Osteocyte (in vitro differentiated cells): ENCODE data around the gene B3GALT5. TPM values are rescaled to one million over a fixed set of nuclear protein-coding genes. Genes with fewer than 3 reads are reported as not detected.

Source experiments
- DNase-seq: peaks from one replicate; pipeline ENCODE4 v3.0.0; 2021; ENCODE audit warnings: mixed read lengths; ENCODE audit not compliant: unreplicated experiment; ENCODE audit errors: extremely low spot score
- H3K27ac Mint-ChIP-seq: one replicate; pipeline ENCODE4 v1.8.0; 2021; ENCODE audit warnings: mild to moderate bottlenecking, mixed read lengths; ENCODE audit not compliant: unreplicated experiment
- H3K27me3 Mint-ChIP-seq: one replicate; pipeline ENCODE4 v1.8.0; 2021; ENCODE audit warnings: mixed read lengths; ENCODE audit not compliant: unreplicated experiment
- H3K36me3 Mint-ChIP-seq: one replicate; pipeline ENCODE4 v1.8.0; 2021; ENCODE audit warnings: mixed read lengths; ENCODE audit not compliant: unreplicated experiment
- H3K4me1 Mint-ChIP-seq: one replicate; pipeline ENCODE4 v1.8.0; 2021; ENCODE audit warnings: mixed read lengths; ENCODE audit not compliant: unreplicated experiment
- H3K4me3 Mint-ChIP-seq: one replicate; pipeline ENCODE4 v1.8.0; 2021; ENCODE audit warnings: mild to moderate bottlenecking, moderate library complexity, mixed read lengths; ENCODE audit not compliant: unreplicated experiment
- H3K9me3 Mint-ChIP-seq: one replicate; pipeline ENCODE4 v1.8.0; 2021; ENCODE audit warnings: mixed read lengths; ENCODE audit not compliant: unreplicated experiment
- CTCF ChIP-seq: fragments of 200-600 bp; sonication (generic); IDR thresholded peaks from 2 replicates; pipeline ENCODE4 v1.5.0; 2021; ENCODE audit warnings: antibody characterized with exemption, mild to moderate bottlenecking, moderate library complexity
- total RNA-seq: library from RNA; stranded (reverse); gene quantifications from 2 replicates; pipeline ENCODE4 v1.2.1, GENCODE V29; 2021

The B3GALT5 gene
- total RNA-seq, 1 donor from 2014 or later = not detected

GRCh38 chr21:39707316-39707715 is 94.6 kb downstream of the B3GALT5 start:
- no peak overlapping the region for H3K4me3 Mint-ChIP-seq
- no peak for TF ChIP-seq CTCF
- no peaks in the 10 kb centered on the region for H3K36me3 Mint-ChIP-seq
- peaks cover 6% of the 10 kb centered on the region for H3K27me3 Mint-ChIP-seq
- no peak overlapping the region for H3K27ac Mint-ChIP-seq
- DNase-seq = no peak
- H3K9me3 Mint-ChIP-seq = no peaks in the 10 kb centered on the region
- H3K4me1 Mint-ChIP-seq = no peaks in the 10 kb centered on the region

GRCh38 chr21:39710866-39711265 is 98.1 kb downstream of the B3GALT5 start:
- H3K27me3 Mint-ChIP-seq = peaks cover 3% of the 10 kb centered on the region
- H3K27ac Mint-ChIP-seq = no peak overlapping the region
- H3K4me3 Mint-ChIP-seq = no peak overlapping the region
- H3K36me3 Mint-ChIP-seq = no peaks in the 10 kb centered on the region
- TF ChIP-seq CTCF = no peak
- H3K9me3 Mint-ChIP-seq = no peaks in the 10 kb centered on the region
- H3K4me1 Mint-ChIP-seq = no peaks in the 10 kb centered on the region
- no peak for DNase-seq

GRCh38 chr21:39712273-39712672 is 99.5 kb downstream of the B3GALT5 start:
- Mint-ChIP-seq H3K4me1 (no peaks in the 10 kb centered on the region), H3K9me3 (no peaks in the 10 kb centered on the region), H3K4me3 (no peak overlapping the region), H3K27ac (no peak overlapping the region), H3K27me3 (peaks cover 8% of the 10 kb centered on the region), H3K36me3 (no peaks in the 10 kb centered on the region)
- DNase-seq = no peak
- TF ChIP-seq CTCF = no peak

GRCh38 chr21:39712976-39713375 is 100.2 kb downstream of the B3GALT5 start:
- no peaks in the 10 kb centered on the region for H3K36me3 Mint-ChIP-seq
- no peaks in the 10 kb centered on the region for H3K4me1 Mint-ChIP-seq
- no peaks in the 10 kb centered on the region for H3K9me3 Mint-ChIP-seq
- no peak overlapping the region for H3K4me3 Mint-ChIP-seq
- DNase-seq = no peak
- no peak for TF ChIP-seq CTCF
- no peak overlapping the region for H3K27ac Mint-ChIP-seq
- peaks cover 10% of the 10 kb centered on the region for H3K27me3 Mint-ChIP-seq

- H3K27ac Mint-ChIP-seq = no peak overlapping the region
- DNase-seq = no peak
- H3K9me3 Mint-ChIP-seq = no peaks in the 10 kb centered on the region
- no peaks in the 10 kb centered on the region for H3K4me1 Mint-ChIP-seq
- H3K4me3 Mint-ChIP-seq = no peak overlapping the region
- no peaks in the 10 kb centered on the region for H3K36me3 Mint-ChIP-seq
- no peak for TF ChIP-seq CTCF
- peaks cover 18% of the 10 kb centered on the region for H3K27me3 Mint-ChIP-seq
Measured at GRCh38 chr21:39713905-39714304, 101.2 kb downstream of the B3GALT5 start.
